C4-2B (cell line): ENCODE data around the gene SLC22A4.

ENCODE experiments used
- H3K27ac ChIP-seq: fragments of 450-650 bp; 2 replicates; pipeline ENCODE4 v1.5.1; 2017
- CTCF ChIP-seq: fragments of 450-650 bp; conservative IDR thresholded peaks from 2 replicates; pipeline ENCODE4 v1.5.1; 2017; ENCODE audit warnings: mild to moderate bottlenecking
- ZFX ChIP-seq: fragments of 450-650 bp; IDR thresholded peaks from 2 replicates; pipeline ENCODE4 v1.6.1; 2017

Gene SLC22A4

GRCh38 chr5:132274050-132274792, 20.0 kb upstream of the SLC22A4 start:
- no peak overlapping the region for H3K27ac ChIP-seq
- no peak for TF ChIP-seq ZFX
- TF ChIP-seq CTCF, result no peak

DNA sequence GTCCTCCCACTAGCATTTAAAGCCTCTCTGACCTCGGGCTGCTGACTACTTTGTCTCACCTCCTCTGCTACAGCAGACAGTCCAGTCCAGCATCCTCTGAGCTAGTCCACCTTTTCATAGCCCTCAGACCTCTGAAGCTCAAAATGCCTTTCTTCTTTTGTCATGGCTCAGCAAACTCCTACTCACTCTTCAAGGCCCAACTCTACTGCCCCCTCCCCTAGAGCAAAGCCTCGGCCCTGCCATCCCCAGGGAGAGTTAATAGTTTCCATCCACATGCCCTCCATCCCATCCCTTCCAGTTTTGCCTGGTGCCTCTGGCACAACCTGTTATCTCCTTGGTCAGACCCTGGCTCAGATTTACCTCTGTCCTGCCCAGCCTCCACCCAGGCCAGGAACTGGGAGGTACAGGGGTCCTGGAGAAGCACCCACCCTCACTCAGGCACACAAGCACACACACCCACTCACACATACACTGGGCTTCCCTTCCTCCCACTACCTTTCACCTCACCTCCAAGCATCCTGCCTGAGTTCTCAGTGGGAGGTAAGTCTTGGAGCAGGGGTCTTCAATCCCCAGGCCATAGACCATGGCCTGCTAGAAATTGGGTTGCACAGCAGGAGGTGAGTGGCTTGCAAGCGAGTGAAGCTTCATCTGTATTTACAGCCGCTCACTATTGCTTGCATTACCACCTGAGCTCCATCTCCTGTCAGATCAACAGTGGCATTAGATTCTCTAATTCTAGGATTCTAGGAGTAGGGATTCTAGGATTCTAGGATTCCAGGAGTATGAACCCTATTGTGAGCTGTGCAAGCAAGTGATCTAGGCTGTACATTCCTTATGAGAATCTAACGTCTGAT, 18.6 kb upstream of the SLC22A4 start:
- H3K27ac ChIP-seq, result no peak overlapping the region
- TF ChIP-seq ZFX (no peak), CTCF (no peak)

DNA sequence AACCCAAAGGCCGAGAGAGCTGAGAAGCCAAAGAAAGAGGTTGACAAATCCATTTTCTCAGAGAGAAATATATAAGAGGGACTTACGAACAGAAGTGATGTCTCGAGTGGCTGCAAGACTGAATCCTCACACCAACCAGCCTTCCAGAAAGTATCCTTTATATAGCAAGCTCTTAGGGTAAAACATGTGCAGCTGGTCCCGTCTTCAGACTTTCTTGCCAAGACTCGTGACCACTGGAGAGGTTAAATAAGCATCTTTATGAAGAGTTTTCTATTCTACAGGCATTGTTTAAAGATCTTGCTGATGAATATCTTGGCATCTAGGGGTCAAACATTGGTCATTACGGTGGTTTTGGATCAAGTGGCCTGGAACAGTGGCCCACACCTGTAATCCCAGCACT, 16.9 kb upstream of the SLC22A4 start:
- no peak overlapping the region for H3K27ac ChIP-seq
- TF ChIP-seq CTCF (no peak), ZFX (no peak)

DNA sequence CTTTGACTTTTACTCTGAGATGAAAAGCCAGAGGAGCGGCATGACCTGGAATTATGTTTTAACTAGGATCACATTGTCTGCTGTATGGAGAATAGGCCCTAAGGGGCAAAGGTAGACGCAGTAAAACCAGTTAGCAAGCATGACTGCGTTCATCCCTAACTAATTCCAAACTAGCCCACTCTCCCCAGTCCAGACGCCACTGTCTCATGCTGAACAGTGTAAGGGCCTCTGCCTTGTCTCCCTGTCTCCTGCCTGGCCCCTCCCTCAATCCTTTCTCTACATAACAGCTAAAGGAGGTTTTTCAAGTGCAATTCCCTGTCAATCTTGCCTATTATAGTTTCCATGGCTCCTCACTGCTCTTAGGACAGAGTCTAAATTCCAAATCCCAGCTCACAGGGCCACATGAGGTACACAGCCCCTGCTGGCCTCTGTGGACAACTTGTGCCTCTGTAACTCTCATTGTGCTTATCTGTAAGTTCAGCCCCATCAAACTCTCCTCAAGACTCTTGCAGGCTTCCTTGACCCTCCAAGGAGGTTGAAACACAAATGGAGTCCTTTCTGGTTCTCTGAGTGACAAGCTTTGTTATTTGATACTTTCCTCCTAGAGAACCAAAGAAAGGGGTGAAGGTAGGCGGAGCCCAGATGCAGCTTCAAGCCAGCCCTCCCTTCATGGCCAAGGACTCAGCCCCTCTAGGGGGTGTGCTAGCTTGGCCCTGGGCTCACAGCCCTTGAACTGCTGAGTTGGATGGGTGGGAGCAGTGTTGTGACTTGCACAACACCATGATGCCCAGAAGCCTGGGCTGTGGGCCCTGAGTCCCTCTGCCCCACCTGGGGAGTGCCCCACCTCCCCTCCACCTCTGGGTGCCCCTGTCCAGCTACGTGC, 16.0 kb upstream of the SLC22A4 start:
- H3K27ac ChIP-seq, result no peak overlapping the region
- no peak for TF ChIP-seq CTCF
- TF ChIP-seq ZFX, result no peak

- TF ChIP-seq ZFX (no peak), CTCF (no peak)
- H3K27ac ChIP-seq, result no peak overlapping the region
These were observed 14.4 kb upstream of the SLC22A4 start for GRCh38 chr5:132279801-132280200.

- H3K27ac ChIP-seq, result no peak overlapping the region
- no peak for TF ChIP-seq CTCF
- no peak for TF ChIP-seq ZFX
These were observed 13.6 kb upstream of the SLC22A4 start for GRCh38 chr5:132280371-132281240.
